MM.1S (cell line): ENCODE measurements around the gene ZNF804A.

Source experiments
- EZH2 ChIP-seq: fragments of 300-600 bp; sonication (generic); optimal IDR thresholded peaks from 2 replicates; pipeline ENCODE3; 2017; ENCODE audit warnings: low read depth, mild to moderate bottlenecking, antibody characterized with exemption, low read length, mixed read lengths
- EZH2phosphoT487 ChIP-seq: fragments of 300-600 bp; sonication (generic); IDR thresholded peaks from 2 replicates; pipeline ENCODE4 v1.6.1; 2018; ENCODE audit warnings: antibody characterized with exemption, low read length
- TF ChIP-seq, protein P1 (sequence below): fragments of 300-600 bp; sonication (generic); IDR thresholded peaks from 2 replicates; pipeline ENCODE4 v1.5.1; 2016; ENCODE audit warnings: antibody characterized with exemption, low read length, mixed read lengths

DNA sequence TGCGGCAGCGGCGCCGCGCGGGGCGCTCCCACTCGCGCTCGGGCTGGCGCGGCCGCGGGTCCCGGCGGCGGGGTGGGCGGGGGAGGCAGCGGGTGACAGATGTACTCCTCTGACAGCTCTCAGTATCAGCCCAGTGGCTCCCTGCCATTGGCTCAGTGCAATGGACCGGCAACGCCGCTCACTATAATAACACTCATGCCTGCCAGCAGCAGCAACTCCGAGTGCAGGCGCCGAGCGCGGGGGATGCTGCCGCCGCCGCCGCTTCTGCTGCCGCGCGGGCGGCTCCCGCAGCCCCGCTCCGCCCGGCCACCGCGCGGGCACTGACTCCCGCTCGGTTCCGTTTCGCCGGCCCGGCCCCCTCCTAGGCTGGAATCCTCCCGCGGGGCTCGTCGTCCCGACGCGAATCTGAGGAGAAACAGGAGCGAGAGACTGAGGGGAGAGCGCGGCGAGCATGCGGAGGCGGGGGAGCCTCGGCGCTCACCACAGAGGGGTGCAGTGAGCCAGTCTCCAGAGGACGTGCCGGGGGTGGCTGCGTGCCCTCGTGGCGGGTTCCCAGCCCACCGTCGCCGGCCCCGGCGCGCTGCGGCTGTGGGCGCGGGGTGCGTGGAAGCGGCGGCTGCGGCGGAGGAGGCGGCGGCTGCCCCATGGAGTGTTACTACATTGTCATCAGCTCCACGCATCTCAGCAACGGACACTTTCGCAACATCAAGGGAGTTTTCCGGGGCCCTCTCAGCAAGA is at the start of gene ZNF804A:
- TF ChIP-seq, protein P1, sequence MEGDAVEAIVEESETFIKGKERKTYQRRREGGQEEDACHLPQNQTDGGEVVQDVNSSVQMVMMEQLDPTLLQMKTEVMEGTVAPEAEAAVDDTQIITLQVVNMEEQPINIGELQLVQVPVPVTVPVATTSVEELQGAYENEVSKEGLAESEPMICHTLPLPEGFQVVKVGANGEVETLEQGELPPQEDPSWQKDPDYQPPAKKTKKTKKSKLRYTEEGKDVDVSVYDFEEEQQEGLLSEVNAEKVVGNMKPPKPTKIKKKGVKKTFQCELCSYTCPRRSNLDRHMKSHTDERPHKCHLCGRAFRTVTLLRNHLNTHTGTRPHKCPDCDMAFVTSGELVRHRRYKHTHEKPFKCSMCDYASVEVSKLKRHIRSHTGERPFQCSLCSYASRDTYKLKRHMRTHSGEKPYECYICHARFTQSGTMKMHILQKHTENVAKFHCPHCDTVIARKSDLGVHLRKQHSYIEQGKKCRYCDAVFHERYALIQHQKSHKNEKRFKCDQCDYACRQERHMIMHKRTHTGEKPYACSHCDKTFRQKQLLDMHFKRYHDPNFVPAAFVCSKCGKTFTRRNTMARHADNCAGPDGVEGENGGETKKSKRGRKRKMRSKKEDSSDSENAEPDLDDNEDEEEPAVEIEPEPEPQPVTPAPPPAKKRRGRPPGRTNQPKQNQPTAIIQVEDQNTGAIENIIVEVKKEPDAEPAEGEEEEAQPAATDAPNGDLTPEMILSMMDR = no peak
- no peak for TF ChIP-seq EZH2
- no peak for TF ChIP-seq EZH2phosphoT487
